Lower lobe of right lung (tissue), 2 donors: ENCODE measurements around the gene ARL6IP6. TPM values are rescaled to one million over a fixed set of nuclear protein-coding genes. Genes with fewer than 3 reads are reported as not detected.
A peak's percentile ranks its signal among the peaks of the same experiment; 100 is the strongest.

Source experiments
- ATAC-seq, 2 donors: fragments of 200-7000 bp; cut with Tn5 transposase; one replicate each; pipeline ENCODE4 v1.9.1; 2020 to 2022; ENCODE audit warnings: mild to moderate bottlenecking in 2 of 2, moderate library complexity in 2 of 2
- DNase-seq: peaks from one replicate; pipeline ENCODE4 v3.0.0-alpha.2; 2020
- H3K27ac ChIP-seq: fragments of 200-600 bp; one replicate; pipeline ENCODE4 v1.8.0; 2022
- H3K27me3 ChIP-seq: fragments of 200-600 bp; one replicate; pipeline ENCODE4 v1.8.0; 2022; ENCODE audit warnings: low read depth
- H3K36me3 ChIP-seq: fragments of 200-600 bp; one replicate; pipeline ENCODE4 v1.8.0; 2022; ENCODE audit warnings: mild to moderate bottlenecking
- H3K4me1 ChIP-seq: fragments of 200-600 bp; one replicate; pipeline ENCODE4 v1.8.0; 2022
- H3K4me3 ChIP-seq: fragments of 200-600 bp; one replicate; pipeline ENCODE4 v1.8.0; 2022; ENCODE audit warnings: mild to moderate bottlenecking
- H3K9me3 ChIP-seq: fragments of 200-600 bp; one replicate; pipeline ENCODE4 v1.8.0; 2022
- CTCF ChIP-seq: fragments of 200-600 bp; IDR thresholded peaks from one replicate; pipeline ENCODE4 v1.8.0; 2022; ENCODE audit warnings: antibody characterized with exemption, mild to moderate bottlenecking
- intact Hi-C: fragments of 100-400 bp; cut with DNase I; formaldehyde crosslinking; loops from one replicate; pipeline ENCODE4 v1.11.0; 2022
- long read RNA-seq: library from polyadenylated mRNA; unstranded; transcript quantifications from one replicate; pipeline ENCODE4 v2.0.0, GENCODE V29; 2021
- total RNA-seq: library from RNA; stranded (reverse); fragmentation: NEBNext Ultra II Directional; extraction: Animal tissue kit (Norgen Biotek cat#: 25700); gene quantifications from one replicate; pipeline ENCODE4 v1.2.1, GENCODE V29; 2021
- donor health status: DM: no; HTN: yes; CAD: no; lungs with severe emphysema.

Gene ARL6IP6
- total RNA-seq: 19.2 TPM
- long read RNA-seq, transcript ARL6IP6-201 (4 exons, 2,805 nt): major isoform, 57 of 69 reads
- long read RNA-seq, partial matches to known transcripts: 1 of 69 reads
- long read RNA-seq, other reads (novel, unspliced or antisense): 8 of 69 reads

GRCh38 chr2:152718076-152718908 is at the start of gene ARL6IP6:
Gene ARL6IP6 (plus strand): TSS chr2:152718620. CDS start chr2:152718625, 5 bp downstream.
- Histone ChIP-seq H3K4me3 (peak within 1 kb of the TSS; percentile 90), H3K9me3 (no peaks in the 10 kb centered on the region), H3K27ac (peak within 1 kb of the TSS; percentile 98), H3K27me3 (no peaks in the 10 kb centered on the region), H3K36me3 (peaks cover 31% of the 10 kb centered on the region), H3K4me1 (peaks cover 50% of the 10 kb centered on the region)
- peak; percentile 93 to 94 for ATAC-seq
- DNase-seq: peak; percentile 96
- intact Hi-C loops: no loop called here
- TF ChIP-seq CTCF: no peak

GRCh38 chr2:152674334-152674733 is 44.1 kb upstream of the ARL6IP6 start:
- intact Hi-C loops: no loop called here
- TF ChIP-seq CTCF: no peak

GRCh38 chr2:152676461-152676860 is 42.0 kb upstream of the ARL6IP6 start:
- no peak for TF ChIP-seq CTCF
- intact Hi-C loops: no loop called here
- Histone ChIP-seq H3K27ac (no peak overlapping the region), H3K9me3 (no peaks in the 10 kb centered on the region), H3K27me3 (no peaks in the 10 kb centered on the region), H3K36me3 (peaks cover 100% of the 10 kb centered on the region), H3K4me1 (no peaks in the 10 kb centered on the region), H3K4me3 (no peak overlapping the region)
- DNase-seq (no peak), ATAC-seq (no peak)

More at GRCh38 chr2:152674334-152674733, 44.1 kb upstream of the ARL6IP6 start:
- H3K4me1 ChIP-seq: no peaks in the 10 kb centered on the region
- no peak for DNase-seq
- H3K36me3 ChIP-seq: peaks cover 100% of the 10 kb centered on the region
- H3K27ac ChIP-seq: no peak overlapping the region
- no peak overlapping the region for H3K4me3 ChIP-seq
- H3K9me3 ChIP-seq: no peaks in the 10 kb centered on the region
- H3K27me3 ChIP-seq: no peaks in the 10 kb centered on the region
- ATAC-seq: no peak

GRCh38 chr2:152678808-152679207 is 39.6 kb upstream of the ARL6IP6 start:
- Histone ChIP-seq H3K27ac (no peak overlapping the region), H3K4me1 (no peaks in the 10 kb centered on the region), H3K9me3 (no peaks in the 10 kb centered on the region), H3K4me3 (no peak overlapping the region), H3K36me3 (peaks cover 77% of the 10 kb centered on the region), H3K27me3 (no peaks in the 10 kb centered on the region)
- DNase-seq (no peak), ATAC-seq (no peak)
- intact Hi-C loops: no loop called here
- no peak for TF ChIP-seq CTCF

- Histone ChIP-seq H3K4me3 (no peak overlapping the region), H3K4me1 (no peaks in the 10 kb centered on the region), H3K36me3 (peaks cover 39% of the 10 kb centered on the region), H3K27me3 (no peaks in the 10 kb centered on the region), H3K9me3 (no peaks in the 10 kb centered on the region), H3K27ac (no peak overlapping the region)
- ATAC-seq (no peak), DNase-seq (no peak)
- TF ChIP-seq CTCF: no peak
- intact Hi-C loops: no loop called here
These were observed 35.8 kb upstream of the ARL6IP6 start for GRCh38 chr2:152682663-152683062.
